ENCODE results near the gene KCTD19.

Gene KCTD19

GRCh38 chr16:67329901-67330300, 3.4 kb upstream of the KCTD19 start:
- Histone ChIP-seq H3K9me3 (ENCODE audit: control insufficient read depth, low read length) (no peaks in the 10 kb centered on the region), H3K36me3 (ENCODE audit: control insufficient read depth, insufficient read depth, low read length) (no peaks in the 10 kb centered on the region), H3K27ac (no peak overlapping the region), H3K4me1 (peaks cover 3% of the 10 kb centered on the region), H3K9ac (no peak overlapping the region), H3K4me3 (ENCODE audit: low read depth, low read length) (no peak overlapping the region), H2AFZ (no peak overlapping the region), H3K4me2 (ENCODE audit: low read length) (no peak overlapping the region), H3K27me3 (ENCODE audit: control insufficient read depth, insufficient read depth, low read length) (no peaks in the 10 kb centered on the region), H3K79me2 (no peaks in the 10 kb centered on the region)
- TF ChIP-seq, protein P1, sequence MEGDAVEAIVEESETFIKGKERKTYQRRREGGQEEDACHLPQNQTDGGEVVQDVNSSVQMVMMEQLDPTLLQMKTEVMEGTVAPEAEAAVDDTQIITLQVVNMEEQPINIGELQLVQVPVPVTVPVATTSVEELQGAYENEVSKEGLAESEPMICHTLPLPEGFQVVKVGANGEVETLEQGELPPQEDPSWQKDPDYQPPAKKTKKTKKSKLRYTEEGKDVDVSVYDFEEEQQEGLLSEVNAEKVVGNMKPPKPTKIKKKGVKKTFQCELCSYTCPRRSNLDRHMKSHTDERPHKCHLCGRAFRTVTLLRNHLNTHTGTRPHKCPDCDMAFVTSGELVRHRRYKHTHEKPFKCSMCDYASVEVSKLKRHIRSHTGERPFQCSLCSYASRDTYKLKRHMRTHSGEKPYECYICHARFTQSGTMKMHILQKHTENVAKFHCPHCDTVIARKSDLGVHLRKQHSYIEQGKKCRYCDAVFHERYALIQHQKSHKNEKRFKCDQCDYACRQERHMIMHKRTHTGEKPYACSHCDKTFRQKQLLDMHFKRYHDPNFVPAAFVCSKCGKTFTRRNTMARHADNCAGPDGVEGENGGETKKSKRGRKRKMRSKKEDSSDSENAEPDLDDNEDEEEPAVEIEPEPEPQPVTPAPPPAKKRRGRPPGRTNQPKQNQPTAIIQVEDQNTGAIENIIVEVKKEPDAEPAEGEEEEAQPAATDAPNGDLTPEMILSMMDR (IDR thresholded peaks at IDR 0.05) = no peak

DNA sequence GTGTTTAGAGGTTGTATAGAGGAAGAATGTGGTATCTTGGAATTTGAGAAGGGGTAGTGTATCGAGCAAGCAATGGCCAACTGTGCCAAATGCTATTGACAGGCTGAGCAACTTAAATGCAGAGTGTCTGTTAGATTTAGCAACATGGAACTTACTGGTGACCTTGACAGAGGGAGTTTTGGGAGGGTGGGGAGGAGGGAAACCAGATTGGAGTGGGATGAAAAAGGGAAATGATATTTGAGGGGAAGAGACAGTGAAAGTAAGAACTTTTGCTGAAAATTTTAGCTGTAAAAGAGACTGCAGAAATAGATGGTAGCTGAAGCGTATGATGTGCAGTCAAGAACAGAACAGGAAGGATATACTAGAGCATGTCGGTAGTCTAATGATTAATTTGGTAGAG, 1.2 kb upstream of the KCTD19 start:
- Histone ChIP-seq H3K9me3 (ENCODE audit: control insufficient read depth, low read length) (no peaks in the 10 kb centered on the region), H3K36me3 (ENCODE audit: control insufficient read depth, insufficient read depth, low read length) (no peaks in the 10 kb centered on the region), H3K79me2 (no peaks in the 10 kb centered on the region), H3K4me1 (peaks cover 3% of the 10 kb centered on the region), H3K4me3 (ENCODE audit: low read depth, low read length) (no peak overlapping the region), H3K27me3 (ENCODE audit: control insufficient read depth, insufficient read depth, low read length) (no peaks in the 10 kb centered on the region), H3K27ac (no peak overlapping the region), H3K4me2 (ENCODE audit: low read length) (no peak overlapping the region), H2AFZ (peak overlapping the region; percentile 42), H3K9ac (no peak overlapping the region)
- TF ChIP-seq, protein P1 (IDR thresholded peaks at IDR 0.05) = no peak

DNA sequence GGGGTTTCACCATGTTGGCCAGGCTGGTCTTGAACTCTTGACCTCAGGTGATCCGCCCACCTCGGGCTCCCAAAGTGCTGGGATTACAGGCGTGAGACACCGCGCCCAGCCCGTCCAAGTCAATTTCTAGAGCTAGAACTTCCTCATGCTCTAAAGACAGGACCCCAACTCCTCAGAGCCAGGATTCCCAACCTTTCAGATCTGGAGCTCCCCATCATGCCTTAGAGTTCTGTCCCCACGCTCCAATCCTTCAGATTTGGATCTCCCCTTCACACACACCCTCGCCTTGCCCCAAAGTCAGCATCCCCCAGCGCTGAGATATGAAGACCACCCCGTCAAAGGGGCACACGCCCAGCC, 448 bp downstream of the KCTD19 start:
- H3K4me2 ChIP-seq (ENCODE audit: low read length) = peak overlapping the region; percentile 89
- H3K4me1 ChIP-seq = peaks cover 3% of the 10 kb centered on the region
- H3K4me3 ChIP-seq (ENCODE audit: low read depth, low read length) = peak overlapping the region; percentile 58
- no peaks in the 10 kb centered on the region for H3K36me3 ChIP-seq (ENCODE audit: control insufficient read depth, insufficient read depth, low read length)
- H3K27ac ChIP-seq = no peak overlapping the region
- TF ChIP-seq, protein P1 (IDR thresholded peaks at IDR 0.05) = no peak
- H3K79me2 ChIP-seq = no peaks in the 10 kb centered on the region
- no peaks in the 10 kb centered on the region for H3K27me3 ChIP-seq (ENCODE audit: control insufficient read depth, insufficient read depth, low read length)
- H3K9me3 ChIP-seq (ENCODE audit: control insufficient read depth, low read length) = no peaks in the 10 kb centered on the region
- no peak overlapping the region for H3K9ac ChIP-seq
- peak overlapping the region; percentile 84 for H2AFZ ChIP-seq

DNA sequence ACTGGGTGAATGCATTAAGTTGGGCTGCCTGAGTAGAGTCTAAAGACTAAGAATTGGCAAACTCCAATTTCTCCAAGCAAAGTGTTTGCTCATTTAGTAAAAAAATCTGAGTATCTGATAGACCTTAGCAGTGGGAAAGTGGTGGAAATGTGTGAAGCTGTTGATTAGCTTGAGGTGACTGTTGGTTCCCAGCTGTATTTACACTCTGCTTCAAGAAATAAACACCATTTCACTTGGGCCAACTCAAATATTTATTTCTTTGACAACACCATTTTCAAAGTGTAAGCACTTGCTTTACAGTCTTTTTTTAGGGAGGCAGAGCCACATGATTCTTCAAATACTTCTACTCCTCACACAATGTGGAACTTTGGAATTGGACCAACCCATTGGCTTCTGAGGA, 8.7 kb downstream of the KCTD19 start:
- Histone ChIP-seq H3K27ac (no peak overlapping the region), H3K27me3 (ENCODE audit: control insufficient read depth, insufficient read depth, low read length) (no peaks in the 10 kb centered on the region), H3K4me2 (ENCODE audit: low read length) (no peak overlapping the region), H3K4me1 (peaks cover 1% of the 10 kb centered on the region), H3K79me2 (no peaks in the 10 kb centered on the region), H3K9ac (no peak overlapping the region), H3K4me3 (ENCODE audit: low read depth, low read length) (no peak overlapping the region), H3K9me3 (ENCODE audit: control insufficient read depth, low read length) (no peaks in the 10 kb centered on the region), H3K36me3 (ENCODE audit: control insufficient read depth, insufficient read depth, low read length) (no peaks in the 10 kb centered on the region), H2AFZ (no peak overlapping the region)
- TF ChIP-seq, protein P1 (IDR thresholded peaks at IDR 0.05) = no peak

GRCh38 chr16:67312719-67313118, 13.8 kb downstream of the KCTD19 start:
- Histone ChIP-seq H3K27ac (peak overlapping the region; percentile 61), H3K9me3 (ENCODE audit: control insufficient read depth, low read length) (no peaks in the 10 kb centered on the region)

More at GRCh38 chr16:67312719-67313118, 13.8 kb downstream of the KCTD19 start:
- Histone ChIP-seq H2AFZ (peak overlapping the region; percentile 82), H3K27me3 (ENCODE audit: control insufficient read depth, insufficient read depth, low read length) (no peaks in the 10 kb centered on the region), H3K4me1 (peaks cover 12% of the 10 kb centered on the region), H3K4me3 (ENCODE audit: low read depth, low read length) (no peak overlapping the region), H3K9ac (no peak overlapping the region), H3K4me2 (ENCODE audit: low read length) (no peak overlapping the region), H3K79me2 (no peaks in the 10 kb centered on the region), H3K36me3 (ENCODE audit: control insufficient read depth, insufficient read depth, low read length) (no peaks in the 10 kb centered on the region)
- TF ChIP-seq, protein P1 (IDR thresholded peaks at IDR 0.05) = no peak

Measured in parathyroid adenoma (tissue), 2 donors.